ENCODE data around the gene BRMS1.

The BRMS1 gene

DNA sequence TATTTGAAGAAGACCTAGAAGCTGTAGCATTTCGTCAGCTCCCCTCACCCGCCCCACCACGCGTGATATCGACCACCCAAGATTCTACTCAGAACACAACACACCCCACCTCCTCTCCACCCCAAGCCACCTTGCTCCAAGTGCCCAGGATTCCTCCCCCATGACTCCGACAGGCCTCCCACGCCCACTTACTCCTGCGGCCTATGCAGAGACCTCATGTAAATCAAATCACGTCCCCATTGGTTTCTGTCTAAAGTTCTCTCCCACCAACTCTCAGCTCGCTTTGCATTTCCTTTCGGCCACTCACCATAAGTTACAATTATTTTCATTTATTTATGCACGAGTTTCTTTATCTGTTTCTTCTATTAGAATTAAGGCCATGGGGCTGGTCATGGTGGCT is 42.2 kb downstream of the BRMS1 start:
- DNase-seq: no peak

DNA sequence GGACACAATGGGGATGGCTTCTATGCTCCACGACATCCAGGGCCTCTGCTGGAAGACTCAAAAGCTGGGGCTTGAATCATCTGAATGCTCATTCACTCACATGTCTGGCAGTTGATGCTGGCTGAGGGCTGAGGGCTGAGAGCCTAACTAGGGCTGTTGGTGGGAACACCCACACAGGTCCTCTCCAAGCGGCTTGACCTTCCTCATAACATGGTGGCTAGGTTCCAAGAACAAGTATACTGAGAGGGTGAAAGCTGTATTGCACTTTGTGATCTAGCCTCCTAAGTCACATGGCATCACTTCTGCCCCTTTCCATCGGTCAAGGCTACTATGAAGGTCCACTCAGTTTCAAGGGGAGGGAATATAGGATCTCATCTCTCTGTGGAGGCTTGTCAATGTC is 45.7 kb downstream of the BRMS1 start:
- DNase-seq: no peak

DNA sequence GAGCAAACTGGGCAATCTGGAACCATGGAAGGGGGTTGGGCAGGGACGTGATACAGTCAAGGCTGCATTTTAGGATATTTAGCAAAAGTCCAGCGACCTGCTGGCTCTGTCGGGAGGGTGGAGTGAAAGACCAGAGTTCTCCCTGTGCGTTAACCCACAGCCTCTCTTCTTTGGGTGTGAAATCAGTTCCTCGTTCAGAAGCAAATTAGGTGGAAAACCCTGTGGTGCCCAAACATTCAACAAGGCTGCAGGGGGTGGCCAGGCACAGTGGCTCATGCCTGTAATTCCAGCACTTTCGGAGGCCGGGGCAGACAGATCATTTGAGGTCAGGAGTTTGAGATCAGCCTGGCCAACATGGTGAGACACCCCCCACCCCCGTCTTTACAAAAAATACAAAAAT is 47.3 kb downstream of the BRMS1 start:
- no peak for DNase-seq

DNA sequence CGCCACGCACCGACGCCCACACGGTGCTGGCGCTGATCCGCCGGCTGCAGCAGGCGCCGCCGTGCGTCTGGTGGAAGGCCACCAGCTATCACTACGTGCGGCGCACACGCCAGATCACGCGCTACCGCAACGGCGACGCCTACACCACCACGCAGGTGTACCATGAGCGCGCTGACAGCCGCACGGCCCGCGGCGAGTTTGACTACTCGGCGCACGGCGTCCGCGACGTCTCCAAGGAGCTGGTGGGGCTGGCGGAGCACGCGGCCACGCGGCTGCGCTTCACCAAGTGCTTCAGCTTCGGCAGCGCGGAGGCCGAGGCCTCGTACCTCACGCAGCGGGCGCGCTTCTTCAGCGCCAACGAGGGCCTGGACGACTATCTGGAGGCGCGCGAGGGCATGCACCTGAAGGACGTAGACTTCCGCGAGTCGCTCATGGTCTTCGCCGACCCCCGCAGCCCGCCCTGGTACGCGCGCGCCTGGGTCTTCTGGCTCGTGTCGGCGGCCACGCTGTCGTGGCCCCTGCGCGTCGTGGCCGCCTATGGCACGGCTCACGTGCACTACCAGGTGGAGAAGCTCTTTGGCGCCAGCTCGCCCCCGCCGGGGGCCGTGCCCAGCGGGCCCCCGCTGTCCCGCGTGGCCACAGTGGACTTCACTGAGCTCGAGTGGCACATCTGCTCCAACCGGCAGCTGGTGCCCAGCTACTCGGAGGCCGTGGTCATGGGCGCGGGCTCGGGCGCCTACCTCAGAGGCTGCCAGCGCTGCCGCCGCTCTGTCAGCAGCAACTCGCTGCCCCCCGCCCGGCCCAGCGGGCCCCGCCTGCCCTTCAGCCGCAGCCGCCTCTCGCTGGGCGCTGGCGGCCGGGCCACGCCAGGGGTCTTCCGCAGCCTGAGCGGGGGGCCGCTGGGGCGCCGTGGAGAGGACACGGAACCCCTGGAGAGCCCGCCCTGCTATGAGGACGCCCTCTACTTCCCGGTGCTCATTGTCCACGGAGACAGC is 50.0 kb downstream of the BRMS1 start:
- no peak for DNase-seq

DNA sequence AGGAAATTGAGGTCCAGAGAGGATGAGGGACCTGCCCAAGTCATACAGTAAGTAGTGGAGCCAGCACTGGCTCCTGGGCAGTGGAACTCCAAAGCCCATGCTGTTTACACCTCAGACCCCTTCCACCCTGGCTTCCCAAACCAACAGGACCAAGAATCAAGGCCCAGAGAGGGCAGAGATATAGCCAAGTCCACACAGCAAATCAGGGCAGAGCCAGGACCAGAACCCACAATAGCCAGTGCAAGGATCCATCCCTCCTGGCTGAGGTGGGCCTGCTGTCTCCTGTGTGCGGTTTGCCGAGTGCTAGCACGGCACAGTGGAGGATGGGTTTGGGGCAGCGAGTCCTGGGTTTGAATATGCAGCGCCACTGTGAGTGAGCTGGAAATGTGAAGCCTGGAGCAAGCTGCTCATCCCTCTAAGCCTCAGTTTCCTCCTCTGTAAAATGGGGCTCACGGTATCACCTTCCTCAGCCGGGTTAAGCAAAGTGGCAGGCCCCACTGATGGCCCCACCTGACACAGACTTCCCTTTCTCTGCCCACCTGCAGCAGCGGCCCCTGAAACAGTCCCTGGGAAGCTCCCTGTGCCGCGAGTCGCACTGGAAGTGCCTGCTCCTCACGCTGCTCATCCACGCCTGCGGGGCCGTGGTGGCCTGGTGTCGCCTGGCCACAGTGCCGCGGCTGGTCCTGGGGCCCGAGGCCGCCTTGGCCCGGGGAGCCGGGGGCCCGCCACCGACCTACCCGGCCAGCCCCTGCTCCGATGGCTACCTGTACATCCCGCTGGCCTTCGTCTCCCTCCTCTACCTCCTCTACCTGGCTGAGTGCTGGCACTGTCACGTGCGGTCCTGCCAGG is 50.9 kb downstream of the BRMS1 start:
- no peak for DNase-seq

DNA sequence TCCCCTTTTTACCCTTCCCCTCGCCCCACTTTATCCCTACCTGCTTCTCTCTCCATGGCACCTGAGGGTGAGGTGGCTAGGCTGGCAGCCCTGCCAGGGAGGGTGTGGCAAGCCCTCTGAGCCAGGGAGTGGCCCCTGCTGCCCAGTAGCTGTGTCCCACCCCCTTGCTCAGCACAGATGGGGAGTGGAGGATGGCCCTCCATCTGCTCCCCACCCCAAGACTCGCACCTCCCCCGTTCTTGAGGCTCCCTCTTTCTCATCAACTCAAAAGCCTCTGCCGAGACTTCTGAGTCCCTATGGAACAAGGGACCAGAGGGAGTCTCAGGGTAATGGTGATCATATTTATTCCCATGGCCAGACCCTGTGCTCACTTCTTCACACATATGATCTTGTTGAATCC is 51.6 kb downstream of the BRMS1 start:
- DNase-seq: no peak

DNA sequence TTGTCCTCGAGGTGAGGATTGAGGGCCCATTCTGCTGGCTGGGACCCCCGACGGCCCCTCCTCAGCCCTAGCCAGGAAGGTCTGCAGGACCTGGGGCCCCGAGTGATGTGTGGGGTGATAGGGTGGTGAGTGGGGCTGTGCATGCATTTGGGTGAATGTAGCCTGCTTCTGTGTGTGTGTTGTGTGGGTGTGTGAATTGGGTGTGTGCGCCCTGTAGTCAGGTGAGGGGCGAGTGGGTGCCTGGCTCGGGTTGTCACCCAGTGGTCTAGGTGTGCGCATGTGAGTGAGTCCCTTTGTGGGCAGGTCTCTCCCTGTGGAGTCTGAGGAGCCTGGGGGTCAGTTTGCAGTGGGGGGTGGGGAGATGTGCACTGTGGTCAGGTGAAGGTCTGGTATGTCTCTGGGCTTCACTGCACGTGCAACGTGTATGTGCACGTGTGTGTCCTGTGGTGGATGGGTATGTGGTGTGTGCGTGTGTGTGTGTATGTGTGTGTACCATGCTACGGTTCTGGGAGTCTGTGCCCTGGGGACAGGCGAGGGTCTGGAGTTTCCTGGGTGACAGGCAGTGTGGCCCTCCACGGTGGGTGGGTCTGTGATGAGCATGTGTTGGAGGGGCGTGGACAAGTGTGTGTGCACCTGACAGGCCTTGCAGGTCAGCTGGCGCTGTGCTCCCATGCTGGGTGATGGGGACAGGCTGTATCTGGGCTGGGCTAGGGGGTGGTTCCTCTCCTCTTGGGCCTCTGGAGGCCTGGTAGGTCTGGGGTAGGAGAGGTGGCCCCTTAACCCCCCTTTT is 52.2 kb downstream of the BRMS1 start:
- no peak for DNase-seq

DNA sequence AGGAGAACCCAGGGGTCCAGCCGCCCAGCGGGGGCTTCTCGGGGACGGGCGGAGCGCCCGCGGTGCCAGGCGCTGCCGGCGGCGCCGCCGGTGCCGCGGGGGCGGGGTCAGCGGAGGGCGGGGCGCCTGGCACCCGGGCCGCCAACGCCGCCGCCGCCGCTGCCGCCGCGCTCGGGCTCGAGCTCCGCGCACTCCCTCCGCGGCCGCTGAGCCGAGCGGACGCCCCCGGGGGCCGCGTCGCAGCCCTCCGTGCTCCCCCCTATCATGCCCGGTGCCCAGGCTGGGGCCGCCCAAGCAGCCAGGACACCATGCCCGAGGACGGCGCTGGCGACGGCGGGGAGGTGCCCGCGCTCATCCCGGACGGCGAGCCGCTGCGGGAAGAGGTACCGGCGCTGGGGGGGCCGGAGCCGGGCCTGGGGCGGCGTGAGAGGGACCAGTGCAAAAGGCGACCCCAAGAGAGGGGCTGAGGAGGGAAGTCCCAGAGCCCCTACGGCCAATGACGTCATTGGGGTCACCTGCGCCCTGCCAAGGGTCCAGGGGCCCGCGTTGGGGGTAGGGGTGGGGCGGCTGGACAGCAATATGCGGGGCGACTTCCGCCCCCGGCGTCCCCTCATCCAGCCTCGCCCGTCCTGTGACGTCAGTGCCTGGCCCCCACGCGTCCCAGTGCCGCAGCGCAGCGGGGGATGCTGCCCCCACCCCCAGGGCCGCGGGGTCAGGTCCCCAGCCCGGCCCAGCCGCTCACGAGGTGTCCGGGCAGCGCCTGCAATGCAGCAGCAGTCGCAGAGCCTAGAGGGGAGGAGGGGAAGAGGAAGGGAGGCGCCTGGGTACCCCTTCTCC is 53.0 kb downstream of the BRMS1 start, which contains the start of gene TMEM151A:
Gene TMEM151A, plus strand, starts transcription at position 189 of the 837 bp plus-strand sequence. Its CDS starts 120 bp downstream, at position 309.
- DNase-seq: no peak

DNA sequence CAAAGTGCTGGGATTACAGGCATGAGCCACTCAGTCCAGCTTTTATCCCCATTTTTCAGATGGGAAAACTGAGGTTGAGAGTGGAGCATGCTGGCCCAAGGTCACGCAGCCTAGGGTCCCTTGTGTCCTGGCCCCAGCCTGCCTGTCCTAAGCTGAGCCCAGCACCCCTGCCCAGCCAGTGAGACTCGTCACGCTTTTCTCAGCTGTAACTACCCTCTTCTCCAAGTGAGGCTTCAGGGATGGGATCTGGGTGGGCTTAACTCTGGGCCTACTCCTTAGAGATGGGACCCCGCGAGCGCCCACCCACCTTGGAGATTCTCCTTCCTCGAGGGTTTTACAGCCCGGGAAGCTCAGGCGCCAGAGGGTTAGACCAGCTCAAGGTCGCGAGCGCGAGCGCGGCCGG is 53.6 kb downstream of the BRMS1 start:
- DNase-seq: no peak

DNA sequence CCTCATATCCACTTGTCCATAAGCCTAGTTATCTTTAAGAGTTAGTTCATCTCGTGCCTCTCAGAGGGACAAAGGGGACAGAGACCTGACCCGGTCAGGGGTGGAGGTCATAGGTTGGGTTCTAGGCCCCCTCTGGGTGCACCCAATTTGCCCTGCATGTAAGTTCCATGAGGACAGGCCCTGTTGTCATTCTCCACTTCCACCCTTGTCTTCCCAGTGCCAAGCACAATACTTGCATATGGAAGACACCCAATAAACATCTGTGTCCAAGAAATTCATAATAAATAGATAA is 54.6 kb downstream of the BRMS1 start:
- DNase-seq: no peak

DNA sequence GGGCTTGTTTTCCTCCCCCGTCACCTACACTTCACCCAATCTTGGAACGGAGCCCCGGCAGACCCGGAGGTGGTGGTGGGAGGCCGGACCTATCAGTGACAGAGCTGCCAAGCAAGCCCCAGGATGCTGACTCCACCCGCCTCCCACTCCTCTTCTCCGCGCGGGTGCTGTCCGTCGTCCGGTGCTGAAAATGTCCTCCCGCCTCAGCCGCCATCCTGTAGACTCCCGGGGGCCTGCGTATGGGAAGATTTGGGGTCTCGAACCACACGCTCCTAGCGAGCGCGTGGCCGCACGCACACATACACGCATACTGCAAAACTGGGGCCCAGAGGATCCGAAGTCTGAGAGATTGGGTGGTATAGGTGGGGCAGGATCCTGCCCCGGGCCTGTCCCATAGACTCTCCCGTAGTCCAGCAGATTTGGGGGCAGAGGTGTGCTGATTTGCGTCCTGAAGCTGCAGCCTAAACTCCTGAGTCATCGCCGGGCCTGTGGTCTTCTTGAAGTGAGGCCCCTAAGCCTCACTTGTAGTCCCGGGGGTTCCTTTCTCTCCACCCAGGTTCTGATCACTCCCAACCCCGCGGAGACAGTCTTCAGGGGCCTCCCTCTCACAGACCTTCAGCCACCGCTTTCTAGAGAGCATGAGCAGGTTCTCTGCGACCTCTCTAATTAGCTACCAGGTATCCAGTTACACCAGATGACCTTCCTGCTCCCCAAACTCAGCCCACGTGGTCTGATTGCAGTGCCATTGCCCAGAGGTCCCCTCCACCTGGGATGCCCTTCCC is 55.2 kb downstream of the BRMS1 start:
- DNase-seq: no peak

DNA sequence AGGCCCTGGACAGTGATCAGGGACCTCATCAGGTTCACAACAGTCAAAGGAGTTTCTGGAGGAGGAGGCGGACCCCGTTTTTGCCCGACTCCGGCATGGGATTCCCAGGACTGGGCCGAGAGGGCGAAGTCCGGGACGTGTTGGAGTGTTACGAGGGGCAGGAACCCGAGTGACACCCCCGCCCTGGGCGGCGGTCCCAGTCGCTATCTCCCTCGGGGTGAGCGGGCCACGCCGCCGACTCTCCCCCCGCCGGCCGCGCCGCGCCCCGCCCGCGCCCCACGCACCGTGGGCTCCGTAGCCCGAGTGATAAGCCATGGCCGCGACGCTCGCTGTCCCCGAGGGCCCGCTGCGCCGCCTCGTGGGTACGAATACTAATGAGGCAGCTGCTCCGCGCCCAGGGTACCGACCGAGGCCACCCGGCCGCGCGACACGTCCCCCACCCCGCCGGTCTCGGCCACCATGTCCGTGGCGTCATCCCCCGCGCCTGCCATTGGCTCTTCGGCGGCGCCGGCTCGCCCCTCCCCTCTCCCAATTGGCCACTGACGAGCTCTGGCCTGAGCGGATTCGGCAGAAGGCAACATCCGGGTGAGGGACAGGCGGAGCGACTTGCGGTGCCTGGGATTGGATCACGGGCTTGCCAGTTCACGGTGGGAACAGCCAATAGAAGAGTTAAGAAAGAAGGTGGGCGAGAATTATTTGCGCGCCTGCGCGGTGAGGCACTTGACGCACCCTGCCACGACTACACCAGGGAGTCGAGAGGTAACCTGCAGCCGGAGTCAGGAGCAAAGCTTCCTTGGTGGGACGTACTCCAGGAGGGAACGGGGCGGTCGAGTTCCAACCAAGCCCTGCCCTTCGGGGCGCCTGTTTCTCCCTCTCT is 56.0 kb downstream of the BRMS1 start, which contains the start of gene YIF1A:
Gene YIF1A, minus strand, starts transcription at position 473 of the 877 bp plus-strand sequence. Its CDS starts 158 bp downstream, at position 315.
- peak; percentile 98 for DNase-seq

DNA sequence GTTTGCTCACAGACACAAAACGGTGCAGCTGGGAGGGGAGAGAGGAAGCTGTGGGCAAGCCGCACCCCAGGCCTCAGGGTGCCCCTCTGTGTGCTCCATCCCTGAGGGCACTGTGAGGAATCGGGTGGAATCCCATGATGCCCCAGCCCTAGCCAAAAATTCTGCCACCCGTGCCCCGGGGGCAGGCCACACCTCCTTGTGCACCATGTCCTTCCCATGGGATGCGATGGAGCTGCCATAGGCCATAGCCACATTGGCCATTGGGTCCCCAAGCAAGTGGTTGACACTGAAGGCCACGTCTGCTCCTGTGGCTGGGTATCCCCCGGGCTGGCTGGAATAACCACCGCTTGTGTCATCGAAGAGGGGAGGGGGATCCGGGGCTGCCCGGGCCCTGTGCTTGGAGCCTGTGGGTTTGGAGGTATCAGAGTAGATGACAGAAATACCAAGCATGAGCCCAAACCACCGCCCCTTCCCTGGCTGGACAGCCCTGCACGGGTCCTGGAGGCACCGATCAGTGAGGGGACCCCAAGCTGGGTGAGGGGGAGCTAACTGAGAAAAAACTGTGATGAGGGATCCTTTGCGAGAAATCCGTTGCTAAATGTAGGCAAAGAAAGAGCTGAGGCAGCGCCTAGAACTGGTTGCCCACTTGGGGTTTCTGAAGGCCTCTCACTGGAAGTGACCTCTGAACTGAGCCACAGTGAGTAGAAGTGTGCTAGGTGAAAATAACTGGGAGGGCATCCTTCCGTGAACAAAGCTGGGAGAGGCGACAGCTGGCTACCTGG is 56.8 kb downstream of the BRMS1 start:
- no peak for DNase-seq
